H1 (cell line): ENCODE results near the gene ING5. TPM values are rescaled to one million over a fixed set of nuclear protein-coding genes. Genes with fewer than 3 reads are reported as not detected.

Experiments
- CTCF ChIA-PET: fragments of 300-600 bp; sonication (Branson Sonifier 250); formaldehyde crosslinking; loops from one replicate; lab custom pipeline; 2021; ENCODE audit not compliant: partially characterized antibody; lab: Charles Lee
- POLR2A ChIA-PET: fragments of 300-600 bp; sonication (Branson Sonifier 250); formaldehyde crosslinking; loops from one replicate; lab custom pipeline; 2021; ENCODE audit warnings: inconsistent platforms; ENCODE audit not compliant: partially characterized antibody; lab: Charles Lee
- DNase-seq, 2 experiments: peaks; one replicate each; pipeline versions ENCODE4 v3.0.0 to v3.0.0-alpha.2; 2010 to 2022; ENCODE audit warnings: low spot score in 2 of 2, low read depth in 1 of 2, mixed read lengths in 1 of 2
- FAIRE-seq: peaks from 2 replicates; lab custom pipeline; 2011; peaks lifted over from hg19 to GRCh38; lab: Jason Lieb, UNC
- H2AFZ ChIP-seq: 2 replicates; pipeline ENCODE4 v1.8.1; 2012; ENCODE audit warnings: low read length, inconsistent platforms
- H2AK5ac ChIP-seq: 2 replicates; pipeline ENCODE4 v1.6.1; 2013; ENCODE audit warnings: low read depth, low read length
- H2BK120ac ChIP-seq: replicated peaks from 2 replicates; pipeline ENCODE3; 2013; ENCODE audit warnings: low read depth, low read length, inconsistent platforms
- H2BK12ac ChIP-seq: 2 replicates; pipeline ENCODE4 v1.6.1; 2013; ENCODE audit warnings: low read depth, low read length
- H2BK15ac ChIP-seq: 2 replicates; pipeline ENCODE4 v1.6.1; 2013; ENCODE audit warnings: low read length
- H2BK20ac ChIP-seq: 2 replicates; pipeline ENCODE4 v1.6.1; 2013; ENCODE audit warnings: low read length
- H2BK5ac ChIP-seq: 2 replicates; pipeline ENCODE4 v1.6.1; 2013; ENCODE audit warnings: low read depth, low read length
- H3K14ac ChIP-seq: 2 replicates; pipeline ENCODE4 v1.6.1; 2013; ENCODE audit warnings: inconsistent platforms; ENCODE audit not compliant: insufficient read length
- H3K18ac ChIP-seq: 2 replicates; pipeline ENCODE4 v1.6.1; 2013; ENCODE audit warnings: low read length; ENCODE audit errors: extremely low read depth
- H3K23ac ChIP-seq: 2 replicates; pipeline ENCODE4 v1.6.1; 2013; ENCODE audit warnings: inconsistent platforms; ENCODE audit not compliant: insufficient read length
- H3K23me2 ChIP-seq: 2 replicates; pipeline ENCODE4 v1.6.1; 2013; ENCODE audit warnings: low read depth, low read length
- H3K27ac ChIP-seq: 2 replicates; pipeline ENCODE4 v1.6.1; 2011; ENCODE audit warnings: low read depth, low read length, inconsistent platforms
- H3K27me3 ChIP-seq, 4 experiments: replicated peaks in 1 of 4; 1 replicate in 1 of 4; 2 replicates in 3 of 4; pipeline versions ENCODE4 v1.6.1 to v1.8.1; 2011 to 2013; ENCODE audit warnings: low read length in 3 of 4, mild to moderate bottlenecking in 3 of 4, inconsistent platforms in 2 of 4, mixed read lengths in 2 of 4, moderate library complexity in 1 of 4; ENCODE audit not compliant: control insufficient read depth in 3 of 4, insufficient read depth in 3 of 4; ENCODE audit errors: extremely low read depth in 1 of 4
- H3K36me3 ChIP-seq, 4 experiments: 2 replicates each; pipeline versions ENCODE4 v1.6.1 to v1.8.1; 2011 to 2013; ENCODE audit warnings: mild to moderate bottlenecking in 4 of 4, low read length in 3 of 4, moderate library complexity in 2 of 4, control low read depth in 1 of 4, inconsistent platforms in 1 of 4; ENCODE audit not compliant: insufficient read depth in 4 of 4, control insufficient read depth in 2 of 4
- H3K4ac ChIP-seq: replicated peaks from 2 replicates; pipeline ENCODE3; 2013; ENCODE audit warnings: low read length, low read depth, mixed read lengths, inconsistent platforms; ENCODE audit not compliant: insufficient read length
- H3K4me1 ChIP-seq, 4 experiments: replicated peaks in 1 of 4; 1 replicate in 1 of 4; 2 replicates in 3 of 4; pipeline versions ENCODE4 v1.6.1 to v1.8.1; 2011 to 2013; ENCODE audit warnings: low read length in 3 of 4, inconsistent platforms in 2 of 4, mixed read lengths in 1 of 4; ENCODE audit not compliant: insufficient read depth in 4 of 4, control insufficient read depth in 3 of 4
- H3K4me2 ChIP-seq, 2 experiments: 2 replicates each; pipeline versions ENCODE4 v1.6.1 to v1.8.1; 2011 to 2013; ENCODE audit warnings: low read depth in 2 of 2, low read length in 2 of 2, control low read depth in 1 of 2, inconsistent platforms in 1 of 2, mild to moderate bottlenecking in 1 of 2; ENCODE audit not compliant: insufficient read depth in 1 of 2
- H3K4me3 ChIP-seq, 4 experiments: fragments of 200-600, 300-600 bp in 1 of 4; sonication (generic), shearing (Covaris generic), sonication (Bioruptor Twin) in 1 of 4; 2 replicates each; pipeline versions ENCODE4 v1.5.1 to v1.8.1; 2011 to 2016; ENCODE audit warnings: low read length in 4 of 4, low read depth in 3 of 4, control low read depth in 2 of 4, inconsistent platforms in 2 of 4, mild to moderate bottlenecking in 2 of 4, mixed read lengths in 1 of 4, moderate library complexity in 1 of 4; ENCODE audit not compliant: insufficient read depth in 2 of 4; ENCODE audit errors: extremely low read depth in 1 of 4
- H3K56ac ChIP-seq: replicated peaks from 2 replicates; pipeline ENCODE3; 2013; ENCODE audit warnings: low read depth, mild to moderate bottlenecking, mixed read lengths, low read length, inconsistent platforms; ENCODE audit not compliant: insufficient read length
- H3K79me1 ChIP-seq: 2 replicates; pipeline ENCODE4 v1.6.1; 2013; ENCODE audit warnings: low read depth, low read length, control low read depth
- H3K79me2 ChIP-seq, 2 experiments: 2 replicates each; pipeline versions ENCODE4 v1.6.1 to v1.8.1; 2012 to 2013; ENCODE audit warnings: low read length in 2 of 2, mild to moderate bottlenecking in 2 of 2, inconsistent platforms in 1 of 2; ENCODE audit not compliant: insufficient read depth in 2 of 2, control insufficient read depth in 1 of 2
- H3K9ac ChIP-seq, 4 experiments: replicated peaks in 1 of 4; 1 replicate in 1 of 4; 2 replicates in 3 of 4; pipeline versions ENCODE4 v1.6.1 to v1.8.1; 2011 to 2013; ENCODE audit warnings: low read depth in 3 of 4, low read length in 3 of 4, control low read depth in 2 of 4, mild to moderate bottlenecking in 2 of 4, moderate library complexity in 2 of 4, inconsistent platforms in 1 of 4; ENCODE audit errors: extremely low read depth in 1 of 4
- H3K9me3 ChIP-seq, 2 experiments: 2 replicates each; pipeline versions ENCODE4 v1.6.1 to v1.8.1; 2012 to 2013; ENCODE audit warnings: mild to moderate bottlenecking in 2 of 2, moderate library complexity in 2 of 2, control low read depth in 1 of 2, inconsistent platforms in 1 of 2, low read depth in 1 of 2, low read length in 1 of 2, mixed read lengths in 1 of 2; ENCODE audit not compliant: insufficient read depth in 2 of 2
- H4K20me1 ChIP-seq, 2 experiments: replicated peaks in 1 of 2; 2 replicates each; pipeline versions ENCODE3 to v1.8.1; 2011 to 2013; ENCODE audit warnings: inconsistent platforms in 2 of 2, low read length in 2 of 2, mild to moderate bottlenecking in 1 of 2; ENCODE audit not compliant: insufficient read depth in 2 of 2, control insufficient read depth in 1 of 2
- H4K5ac ChIP-seq: 2 replicates; pipeline ENCODE4 v1.6.1; 2013; ENCODE audit warnings: low read length, low read depth, mixed read lengths, inconsistent platforms; ENCODE audit not compliant: insufficient read length
- H4K8ac ChIP-seq: 2 replicates; pipeline ENCODE4 v1.8.0; 2013; ENCODE audit warnings: mild to moderate bottlenecking, moderate library complexity, low read length, inconsistent platforms; ENCODE audit not compliant: insufficient read depth; ENCODE audit errors: extremely low read depth
- H4K91ac ChIP-seq: replicated peaks from 2 replicates; pipeline ENCODE3; 2013; ENCODE audit warnings: low read length, mixed read lengths, inconsistent platforms; ENCODE audit not compliant: insufficient read length
- ASH2L ChIP-seq: fragments of 200-600, 300-600 bp; sonication (generic); IDR thresholded peaks from one replicate; pipeline ENCODE4 v1.7.1; 2017; ENCODE audit warnings: low read length
- BACH1 ChIP-seq: IDR thresholded peaks from 2 replicates; pipeline ENCODE4 v1.6.1; 2012; ENCODE audit warnings: low read length, improper control_type of control experiment
- CHD2 ChIP-seq: IDR thresholded peaks from 2 replicates; pipeline ENCODE4 v1.6.1; 2012; ENCODE audit warnings: low read length, improper control_type of control experiment
- EP300 ChIP-seq, 2 experiments: IDR thresholded peaks; 1 replicate in 1 of 2; 2 replicates in 1 of 2; pipeline ENCODE4 v1.6.1; 2011 to 2012; ENCODE audit warnings: low read depth in 2 of 2, low read length in 2 of 2, mild to moderate bottlenecking in 2 of 2, borderline replicate concordance in 1 of 2, inconsistent platforms in 1 of 2, moderate library complexity in 1 of 2
- KDM4A ChIP-seq: IDR thresholded peaks from one replicate; pipeline ENCODE4 v1.7.1; 2012; ENCODE audit warnings: low read depth, mild to moderate bottlenecking, moderate library complexity, low read length, inconsistent platforms; ENCODE audit not compliant: severe bottlenecking
- POLR2A ChIP-seq, 2 experiments: IDR thresholded peaks; 1 replicate in 1 of 2; 2 replicates in 1 of 2; pipeline ENCODE4 v1.6.1; 2011; ENCODE audit warnings: low read depth in 2 of 2, low read length in 2 of 2, mild to moderate bottlenecking in 2 of 2; ENCODE audit errors: control extremely low read depth in 1 of 2
- RNF2 ChIP-seq: fragments of 200-900, 300-1000 bp; sonication (generic); IDR thresholded peaks from 2 replicates; pipeline ENCODE4 v1.7.1; 2016; ENCODE audit warnings: borderline replicate concordance, low read depth, mild to moderate bottlenecking, antibody characterized with exemption, low read length; ENCODE audit not compliant: poor library complexity, severe bottlenecking; ENCODE audit errors: missing control alignments
- SIN3A ChIP-seq, 2 experiments: IDR thresholded peaks in 1 of 2; conservative IDR thresholded peaks in 1 of 2; 2 replicates each; pipeline ENCODE4 v1.6.1; 2011 to 2012; ENCODE audit warnings: low read length in 2 of 2, improper control_type of control experiment in 1 of 2, low read depth in 1 of 2, mild to moderate bottlenecking in 1 of 2
- SP2 ChIP-seq: IDR thresholded peaks from 2 replicates; pipeline ENCODE4 v1.6.1; 2012; ENCODE audit warnings: mild to moderate bottlenecking, low read length, inconsistent platforms
- SP4 ChIP-seq: IDR thresholded peaks from 2 replicates; pipeline ENCODE4 v1.6.1; 2012; ENCODE audit warnings: low read length, inconsistent platforms
- YY1 ChIP-seq: IDR thresholded peaks from 2 replicates; pipeline ENCODE4 v1.6.1; 2011; ENCODE audit warnings: low read depth, mild to moderate bottlenecking, low read length
- WGBS, 2 experiments: shearing (Covaris generic) in 1 of 2; methylation state at CpG; one replicate each; pipeline versions ENCODE4 v1.1.6 to v1.1.7; 2013 to 2015; ENCODE audit warnings: low lambda C conversion rate in 2 of 2, mixed read lengths in 2 of 2, inconsistent platforms in 1 of 2, low coverage in 1 of 2, missing lambda C conversion rate in 1 of 2; ENCODE audit not compliant: insufficient replicate concordance in 2 of 2, insufficient coverage in 1 of 2, insufficient read length in 1 of 2; ENCODE audit errors: extremely low coverage in 1 of 2, missing lambda C conversion rate in 1 of 2; 5-methylcytosine and 5-hydroxymethylcytosine counted together
- polyA plus RNA-seq, 7 experiments: library from polyadenylated mRNA; depleted of rRNA in 3 of 7; stranded (reverse) in 5 of 7; unstranded in 2 of 7; fragments of >200 nt in 5 of 7; fragments of 200-250 nt in 2 of 7; gene quantifications; 1 replicate in 5 of 7; 2 replicates in 1 of 7; 4 replicates in 1 of 7; pipeline versions ENCODE4 v1.2.1 to v1.2.3, GENCODE V29; 2011 to 2013; ENCODE audit warnings: missing spikeins in 2 of 7, mixed read lengths in 2 of 7
- total RNA-seq: library from RNA; stranded (reverse); fragmentation: NEBNext Ultra II Directional; extraction: Animal tissue kit (Norgen Biotek cat#: 25700); gene quantifications from 2 replicates; pipeline ENCODE4 v1.2.1, GENCODE V29; 2021
- TF ChIP-seq, protein P1 (sequence below): IDR thresholded peaks from 2 replicates; pipeline ENCODE4 v1.6.1; 2012; ENCODE audit warnings: low read length, inconsistent platforms

The ING5 gene
- total and polyA plus RNA-seq, 2 of the 8 experiments (the other 6 are each of a cell fraction or from before 2014, with no cell fraction given) = 41.5 to 47.4 TPM

DNA sequence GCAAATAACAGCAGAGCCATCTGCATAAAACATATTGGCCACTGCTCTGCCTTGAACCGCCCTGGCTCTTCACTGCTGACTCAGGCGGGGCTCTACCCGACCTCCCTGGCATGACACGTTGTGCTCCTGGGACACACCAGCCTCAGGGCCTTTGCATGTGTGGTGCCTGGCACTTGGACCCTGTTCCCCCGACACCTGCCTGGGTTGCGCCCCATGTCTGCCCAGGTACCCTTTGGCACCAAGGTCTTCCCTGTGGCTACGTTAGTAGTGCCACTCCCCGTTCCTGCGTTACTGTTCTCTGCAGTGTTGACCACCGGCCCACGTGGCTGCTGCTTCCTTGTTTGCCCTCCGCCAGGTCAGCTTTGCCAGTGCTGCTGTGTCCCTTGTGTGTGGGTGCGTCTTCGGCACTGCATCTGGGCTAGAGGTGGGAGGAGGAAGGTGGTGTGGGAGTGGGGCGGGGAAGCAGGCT lies 44.0 kb upstream of the ING5 start:
- H3K27me3 ChIP-seq = no peaks in the 10 kb centered on the region
- WGBS, 2 experiments = 88% methylated on average over 15 of the region's 15 CpGs; no CpG with 5 or more reads in 1 of the 2 experiments
- H3K4me3 ChIP-seq = no peak overlapping the region
- no peaks in the 10 kb centered on the region for H3K23me2 ChIP-seq
- H3K9ac ChIP-seq = no peak overlapping the region
- no peak overlapping the region for H4K91ac ChIP-seq
- no peak overlapping the region for H2AK5ac ChIP-seq
- H2AFZ ChIP-seq = no peak overlapping the region
- H3K14ac ChIP-seq = no peak overlapping the region
- no peak overlapping the region for H2BK15ac ChIP-seq
- H3K4me2 ChIP-seq = no peak overlapping the region
- no peak overlapping the region for H2BK12ac ChIP-seq
- peaks cover 17 to 23% of the 10 kb centered on the region in 2 experiments for H4K20me1 ChIP-seq
- H2BK5ac ChIP-seq = no peak overlapping the region
- H4K5ac ChIP-seq = no peak overlapping the region
- no peak overlapping the region; the same call in 1 of the 2 replicates for H3K18ac ChIP-seq
- FAIRE-seq (no peak), DNase-seq (no peak)
- no peak overlapping the region for H4K8ac ChIP-seq
- no peak overlapping the region for H2BK120ac ChIP-seq
- H3K36me3 ChIP-seq = peaks cover 8 to 41% (median 30%) of the 10 kb centered on the region in 4 experiments
- no peak overlapping the region for H3K23ac ChIP-seq
- H3K27ac ChIP-seq = no peak overlapping the region
- POLR2A ChIA-PET = interaction anchor here (0.8 to 2.5 kb wide), 5 partner anchors 10 to 44 kb away, joined by 3 to 8 read pairs (median 5); partner anchors contain the start of gene ING5
- peaks cover 0 to 2% of the 10 kb centered on the region in 2 experiments; a peak in 1 of 4 replicates for H3K79me2 ChIP-seq
- no peaks in the 10 kb centered on the region for H3K9me3 ChIP-seq
- CTCF ChIA-PET = interaction anchor here (0.6 to 3.2 kb wide), 11 partner anchors 10 to 406 kb away, joined by 3 to 29 read pairs (median 5); partner anchors contain the start of gene ATG4B
- H3K4me1 ChIP-seq = no peaks in the 10 kb centered on the region
- no peak overlapping the region for H2BK20ac ChIP-seq
- no peak overlapping the region for H3K4ac ChIP-seq
- no peaks in the 10 kb centered on the region for H3K79me1 ChIP-seq
- H3K56ac ChIP-seq = no peak overlapping the region
- TF ChIP-seq SP4 (no peak), RNF2 (no peak), KDM4A (no peak), CHD2 (no peak), ASH2L (no peak), BACH1 (no peak), SIN3A (conservative IDR thresholded peaks at IDR 0.05 in 1 of 2, IDR thresholded peaks at IDR 0.05 in 1 of 2; ENCODE audit: low read depth in 1 of 2, low read length in 2 of 2) (no peak), POLR2A (IDR thresholded peaks at IDR 0.05; ENCODE audit: control extremely low read depth in 1 of 2, low read depth in 2 of 2, low read length in 2 of 2) (no peak), EP300 (IDR thresholded peaks at IDR 0.05; ENCODE audit: borderline replicate concordance in 1 of 2, low read depth in 2 of 2, low read length in 2 of 2) (no peak), YY1 (no peak), SP2 (no peak)
- TF ChIP-seq, protein P1, sequence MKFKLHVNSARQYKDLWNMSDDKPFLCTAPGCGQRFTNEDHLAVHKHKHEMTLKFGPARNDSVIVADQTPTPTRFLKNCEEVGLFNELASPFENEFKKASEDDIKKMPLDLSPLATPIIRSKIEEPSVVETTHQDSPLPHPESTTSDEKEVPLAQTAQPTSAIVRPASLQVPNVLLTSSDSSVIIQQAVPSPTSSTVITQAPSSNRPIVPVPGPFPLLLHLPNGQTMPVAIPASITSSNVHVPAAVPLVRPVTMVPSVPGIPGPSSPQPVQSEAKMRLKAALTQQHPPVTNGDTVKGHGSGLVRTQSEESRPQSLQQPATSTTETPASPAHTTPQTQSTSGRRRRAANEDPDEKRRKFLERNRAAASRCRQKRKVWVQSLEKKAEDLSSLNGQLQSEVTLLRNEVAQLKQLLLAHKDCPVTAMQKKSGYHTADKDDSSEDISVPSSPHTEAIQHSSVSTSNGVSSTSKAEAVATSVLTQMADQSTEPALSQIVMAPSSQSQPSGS = no peak
